Mucosa of rectum (tissue), 2 donors: ENCODE measurements around the gene ATP5ME.
"Not testable (repeated sequence)": the region's sequence is repeated elsewhere in the genome, so short reads cannot be mapped to it uniquely, and the experiment has no call there.

Source experiments
- H3K27ac ChIP-seq, 2 donors: one replicate each; pipeline ENCODE4 v1.7.0; 2013; ENCODE audit warnings: inconsistent platforms in 2 of 2, low read depth in 2 of 2, low read length in 2 of 2
- H3K27me3 ChIP-seq, 2 donors: one replicate each; pipeline ENCODE4 v1.7.0; 2013; ENCODE audit warnings: low read length in 2 of 2; ENCODE audit not compliant: control insufficient read depth in 2 of 2, insufficient read depth in 2 of 2
- H3K36me3 ChIP-seq, 2 donors: one replicate each; pipeline ENCODE4 v1.7.0; 2013; ENCODE audit warnings: low read length in 2 of 2; ENCODE audit not compliant: control insufficient read depth in 2 of 2, insufficient read depth in 2 of 2
- H3K4me1 ChIP-seq, 2 donors: one replicate each; pipeline ENCODE4 v1.7.0; 2013; ENCODE audit warnings: low read length in 2 of 2, mild to moderate bottlenecking in 1 of 2; ENCODE audit not compliant: control insufficient read depth in 2 of 2, insufficient read depth in 2 of 2
- H3K4me3 ChIP-seq, 2 donors: one replicate each; pipeline ENCODE4 v1.7.0; 2013; ENCODE audit warnings: low read length in 2 of 2
- H3K9ac ChIP-seq, 2 donors: one replicate each; pipeline ENCODE4 v1.7.0; 2013; ENCODE audit warnings: low read length in 2 of 2, low read depth in 1 of 2, mild to moderate bottlenecking in 1 of 2
- H3K9me3 ChIP-seq, 2 donors: one replicate each; pipeline ENCODE4 v1.7.0; 2013; ENCODE audit warnings: low read length in 2 of 2; ENCODE audit not compliant: control insufficient read depth in 2 of 2
- donor health status: healthy.
- donor health status: Normal muscosa, but diverticular disease.

The ATP5ME gene

GRCh38 chr4:678331-679103, 4.4 kb upstream of the ATP5ME start:
- peaks cover 36 to 47% of the 10 kb centered on the region in 2 donors for H3K4me1 ChIP-seq
- peak overlapping the region in 1 of 2 donors; percentile 9 for H3K27ac ChIP-seq
- peak overlapping the region; percentile 5 to 45 for H3K4me3 ChIP-seq
- H3K36me3 ChIP-seq, result no peaks in the 10 kb centered on the region
- no peaks in the 10 kb centered on the region for H3K9me3 ChIP-seq
- H3K9ac ChIP-seq, result peak overlapping the region in 1 of 2 donors; percentile 7
- no peaks in the 10 kb centered on the region for H3K27me3 ChIP-seq

- Histone ChIP-seq H3K9me3 (no peaks in the 10 kb centered on the region), H3K36me3 (no peaks in the 10 kb centered on the region), H3K4me1 (peaks cover 35 to 45% of the 10 kb centered on the region in 2 donors), H3K27ac (peak overlapping the region in 1 of 2 donors; percentile 9), H3K4me3 (peak overlapping the region; percentile 5 to 45), H3K27me3 (no peaks in the 10 kb centered on the region), H3K9ac (peak overlapping the region in 1 of 2 donors; percentile 36)
Observed at GRCh38 chr4:677431-678293, 3.6 kb upstream of the ATP5ME start.

- Histone ChIP-seq H3K27ac (peak overlapping the region in 1 of 2 donors; percentile 2), H3K27me3 (no peaks in the 10 kb centered on the region), H3K9ac (no peak overlapping the region), H3K9me3 (no peaks in the 10 kb centered on the region), H3K36me3 (peaks cover 4 to 5% of the 10 kb centered on the region in 2 donors), H3K4me1 (peaks cover 28 to 40% of the 10 kb centered on the region in 2 donors), H3K4me3 (no peak overlapping the region)
Observed at GRCh38 chr4:676871-677235, 2.8 kb upstream of the ATP5ME start.

GRCh38 chr4:675980-676870, 2.1 kb upstream of the ATP5ME start:
- peak overlapping the region in 1 of 2 donors; percentile 94 for H3K27ac ChIP-seq

GRCh38 chr4:675036-675882, 1.2 kb upstream of the ATP5ME start:
- Histone ChIP-seq H3K4me1 (peaks cover 27 to 34% of the 10 kb centered on the region in 2 donors), H3K27ac (peak overlapping the region; percentile 89 to 94), H3K27me3 (no peaks in the 10 kb centered on the region), H3K4me3 (peak overlapping the region; percentile 83 to 89), H3K36me3 (peaks cover 16 to 18% of the 10 kb centered on the region in 2 donors), H3K9ac (peak overlapping the region; percentile 94), H3K9me3 (no peaks in the 10 kb centered on the region)

More at GRCh38 chr4:675980-676870, 2.1 kb upstream of the ATP5ME start:
- H3K36me3 ChIP-seq, result peaks cover 10 to 11% of the 10 kb centered on the region in 2 donors
- H3K4me3 ChIP-seq, result no peak overlapping the region
- peaks cover 28 to 40% of the 10 kb centered on the region in 2 donors for H3K4me1 ChIP-seq
- no peak overlapping the region for H3K9ac ChIP-seq
- H3K27me3 ChIP-seq, result no peaks in the 10 kb centered on the region
- no peaks in the 10 kb centered on the region for H3K9me3 ChIP-seq

- H3K27ac ChIP-seq, result peak overlapping the region; percentile 79 to 94
- peak overlapping the region; percentile 70 to 77 for H3K9ac ChIP-seq
- peaks cover 27 to 33% of the 10 kb centered on the region in 2 donors for H3K4me1 ChIP-seq
Observed at GRCh38 chr4:673349-674091, 556 bp downstream of the ATP5ME start.

GRCh38 chr4:671769-672168, 2.3 kb downstream of the ATP5ME start:
- H3K4me3 ChIP-seq, result no peak overlapping the region
- H3K27ac ChIP-seq, result no peak overlapping the region
- H3K36me3 ChIP-seq, result peaks cover 16 to 18% of the 10 kb centered on the region in 2 donors
- no peaks in the 10 kb centered on the region for H3K27me3 ChIP-seq
- no peaks in the 10 kb centered on the region for H3K9me3 ChIP-seq
- H3K4me1 ChIP-seq, result peaks cover 13 to 15% of the 10 kb centered on the region in 2 donors
- no peak overlapping the region for H3K9ac ChIP-seq

More at GRCh38 chr4:673349-674091, 556 bp downstream of the ATP5ME start:
- Histone ChIP-seq H3K4me3 (peak overlapping the region; percentile 78 to 81), H3K36me3 (peaks cover 16 to 18% of the 10 kb centered on the region in 2 donors), H3K9me3 (no peaks in the 10 kb centered on the region), H3K27me3 (no peaks in the 10 kb centered on the region)

GRCh38 chr4:669806-670559, 4.1 kb downstream of the ATP5ME start:
- H3K9ac ChIP-seq, H3K27ac ChIP-seq, H3K4me3 ChIP-seq, H3K9me3 ChIP-seq, H3K4me1 ChIP-seq, H3K27me3 ChIP-seq: not testable (repeated sequence)
- H3K36me3 ChIP-seq, result peaks cover 16 to 18% of the 10 kb centered on the region in 2 donors
